Thoracic aorta (tissue), 2 donors: ENCODE results near the gene TMEM167B. TPM values are rescaled to one million over a fixed set of nuclear protein-coding genes. Genes with fewer than 3 reads are reported as not detected.
"Not testable (repeated sequence)": the region's sequence is repeated elsewhere in the genome, so short reads cannot be mapped to it uniquely, and the experiment has no call there.

Experiments
- ATAC-seq: fragments of 150-250 bp; one replicate; pipeline ENCODE4 v1.8.0; 2017; ENCODE audit warnings: low read depth; ENCODE audit not compliant: insufficient number of reproducible peaks, low FRiP score
- DNase-seq: peaks from one replicate; pipeline ENCODE4 v3.0.0-alpha.2; 2020; ENCODE audit warnings: low spot score
- H3K27ac ChIP-seq, 2 donors: fragments of 200-600 bp; sonication (generic); 1 replicate in 1 of 2; 2 replicates in 1 of 2; pipeline ENCODE4 v1.5.1; 2016; ENCODE audit warnings: mild to moderate bottlenecking in 2 of 2, moderate library complexity in 2 of 2
- H3K27me3 ChIP-seq: fragments of 200-600 bp; sonication (generic); replicated peaks from 2 replicates; pipeline ENCODE4 v1.6.0; 2016; ENCODE audit warnings: mild to moderate bottlenecking; ENCODE audit not compliant: insufficient read depth
- H3K36me3 ChIP-seq: fragments of 200-600 bp; sonication (generic); one replicate; pipeline ENCODE4 v1.5.1; 2016
- H3K4me1 ChIP-seq, 2 donors: fragments of 200-600 bp; sonication (generic); 1 replicate in 1 of 2; 2 replicates in 1 of 2; pipeline versions ENCODE4 v1.5.1 to v1.6.0; 2016; ENCODE audit warnings: low read depth in 2 of 2, mild to moderate bottlenecking in 1 of 2; ENCODE audit not compliant: control insufficient read depth in 1 of 2
- H3K4me3 ChIP-seq: fragments of 200-600 bp; sonication (generic); 2 replicates; pipeline ENCODE4 v1.5.1; 2016; ENCODE audit warnings: mild to moderate bottlenecking
- H3K9me3 ChIP-seq: fragments of 200-600 bp; sonication (generic); 2 replicates; pipeline ENCODE4 v1.5.1; 2016
- CTCF ChIP-seq: fragments of 200-600 bp; sonication (generic); IDR thresholded peaks from one replicate; pipeline ENCODE4 v1.5.1; 2019; ENCODE audit warnings: antibody characterized with exemption
- total RNA-seq, 2 donors: library from RNA; depleted of rRNA; stranded (reverse); fragments of >200 nt; gene quantifications; one replicate each; pipeline versions ENCODE4 v1.1.0 to v1.2.3, GENCODE V29; 2016

The TMEM167B gene
- total RNA-seq, 2 donors from 2014 or later = 25.3 to 33.2 TPM

- Histone ChIP-seq H3K4me3 (no peak overlapping the region), H3K27me3 (no peaks in the 10 kb centered on the region), H3K27ac (no peak overlapping the region), H3K36me3 (no peaks in the 10 kb centered on the region), H3K9me3 (no peaks in the 10 kb centered on the region), H3K4me1 (no peaks in the 10 kb centered on the region)
- ATAC-seq (no peak), DNase-seq (no peak)
- no peak for TF ChIP-seq CTCF
These were observed 43.9 kb upstream of the TMEM167B start for GRCh38 chr1:109046671-109047070.

DNA sequence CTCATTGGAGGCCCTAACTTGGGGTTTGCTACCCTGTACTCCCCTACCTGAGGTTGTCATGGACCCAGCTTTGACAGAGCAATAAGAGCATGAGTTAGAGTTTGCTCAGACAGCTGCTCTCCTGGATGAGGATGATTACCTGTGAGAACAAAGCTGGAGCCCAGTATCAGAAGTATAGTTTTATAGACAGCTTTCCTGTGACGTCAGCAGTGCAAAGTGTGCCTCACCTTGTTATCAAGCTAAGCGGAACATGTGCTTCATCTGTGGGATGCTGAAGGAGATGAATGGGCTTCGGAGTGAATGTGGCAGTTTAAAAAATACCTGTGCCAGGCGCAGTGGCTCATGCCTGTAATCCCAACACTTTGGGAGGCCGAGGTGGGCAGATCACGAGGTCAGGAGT lies 43.2 kb upstream of the TMEM167B start:
- DNase-seq (no peak), ATAC-seq (no peak)
- H3K4me1 ChIP-seq = no peaks in the 10 kb centered on the region
- no peaks in the 10 kb centered on the region for H3K27me3 ChIP-seq
- no peaks in the 10 kb centered on the region for H3K9me3 ChIP-seq
- TF ChIP-seq CTCF = no peak
- H3K36me3 ChIP-seq = no peaks in the 10 kb centered on the region
- H3K4me3 ChIP-seq = no peak overlapping the region
- H3K27ac ChIP-seq = no peak overlapping the region

DNA sequence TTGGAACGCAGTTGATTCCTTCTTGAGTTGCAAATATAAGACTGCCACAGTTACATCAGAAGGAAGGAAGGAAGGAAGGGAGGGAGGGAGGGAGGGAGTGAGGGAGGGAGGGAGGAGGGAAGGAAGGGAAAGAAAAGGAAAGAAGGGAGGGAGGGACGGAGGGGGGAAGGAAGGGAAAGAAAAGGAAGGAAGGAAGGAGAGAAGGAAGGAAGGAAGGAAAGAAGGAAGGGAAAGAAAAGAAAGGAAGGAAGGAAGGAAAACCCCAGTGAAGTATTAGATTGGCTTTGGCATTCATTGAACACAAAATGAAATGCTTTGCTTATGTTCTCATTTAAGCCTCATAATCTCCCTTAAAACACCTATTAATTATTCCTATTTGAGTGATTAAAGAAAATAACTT lies 42.2 kb upstream of the TMEM167B start:
- no peak for ATAC-seq
- no peaks in the 10 kb centered on the region for H3K9me3 ChIP-seq
- no peaks in the 10 kb centered on the region for H3K36me3 ChIP-seq

DNA sequence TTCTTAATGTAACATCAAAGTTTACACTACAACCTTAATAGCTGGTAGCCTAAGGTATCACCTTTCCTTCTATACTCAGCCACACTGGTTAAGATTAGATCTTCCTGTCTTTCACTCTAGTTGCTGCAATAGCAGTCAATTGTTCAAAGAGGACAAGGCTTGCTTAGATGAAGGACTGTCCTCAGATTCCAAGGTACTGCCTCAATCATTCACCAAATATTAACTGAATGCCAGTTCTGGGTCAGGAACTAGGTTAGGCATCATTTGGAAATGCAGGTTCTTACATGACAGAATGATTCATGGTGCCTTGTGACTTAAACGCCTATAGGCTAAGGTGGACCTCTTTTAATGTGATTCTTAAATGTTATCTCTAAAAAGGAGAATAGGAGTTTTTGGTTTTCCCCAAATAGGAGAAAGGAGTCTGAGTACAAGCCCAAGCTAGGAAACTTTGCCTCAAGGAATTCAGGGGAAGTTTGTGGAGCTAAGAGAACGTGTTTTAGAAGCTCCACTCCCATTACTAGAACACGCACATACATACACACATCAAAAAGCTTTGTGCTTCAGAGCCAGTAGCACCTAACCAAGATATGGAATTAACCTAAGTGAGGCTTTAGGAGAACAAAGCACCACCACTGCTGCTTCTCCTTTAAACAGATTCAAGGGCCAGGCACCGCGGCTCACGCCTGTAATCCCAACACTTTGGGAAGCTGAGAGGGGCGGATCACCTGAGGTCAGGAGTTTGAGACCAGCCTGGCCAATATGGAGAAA lies 40.2 kb upstream of the TMEM167B start:
- DNase-seq = no peak
- Histone ChIP-seq H3K9me3 (no peaks in the 10 kb centered on the region), H3K4me3 (no peak overlapping the region), H3K36me3 (no peaks in the 10 kb centered on the region), H3K27ac (no peak overlapping the region), H3K27me3 (no peaks in the 10 kb centered on the region), H3K4me1 (no peaks in the 10 kb centered on the region)
- ATAC-seq = no peak
- no peak for TF ChIP-seq CTCF

More for the DNA sequence above, 42.2 kb upstream of the TMEM167B start:
- TF ChIP-seq CTCF = no peak
- no peak overlapping the region for H3K4me3 ChIP-seq
- no peaks in the 10 kb centered on the region for H3K27me3 ChIP-seq
- H3K4me1 ChIP-seq = no peaks in the 10 kb centered on the region
- H3K27ac ChIP-seq = no peak overlapping the region
- no peak for DNase-seq

DNA sequence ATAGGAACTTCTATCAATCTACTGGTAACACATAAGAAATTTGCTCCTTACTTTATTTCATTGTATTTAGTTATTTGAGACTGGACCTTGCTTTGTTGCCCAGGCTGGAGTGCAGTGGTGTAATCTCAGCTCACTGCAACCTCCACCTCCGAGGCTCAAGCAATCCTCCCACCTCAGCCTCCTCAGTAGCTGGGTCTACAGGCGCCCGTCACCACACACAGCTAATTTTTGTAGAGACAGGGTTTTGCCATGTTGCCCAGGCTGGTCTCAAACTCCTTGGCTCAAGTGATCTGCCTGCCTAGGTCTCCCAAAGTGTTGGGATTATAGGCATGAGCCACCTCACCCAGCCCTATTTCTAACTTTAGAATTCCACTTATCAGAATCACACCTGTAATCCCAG lies 38.4 kb upstream of the TMEM167B start:
- not testable (repeated sequence) for H3K36me3 ChIP-seq, H3K27ac ChIP-seq, H3K9me3 ChIP-seq, H3K27me3 ChIP-seq, H3K4me1 ChIP-seq, DNase-seq, ATAC-seq, H3K4me3 ChIP-seq

DNA sequence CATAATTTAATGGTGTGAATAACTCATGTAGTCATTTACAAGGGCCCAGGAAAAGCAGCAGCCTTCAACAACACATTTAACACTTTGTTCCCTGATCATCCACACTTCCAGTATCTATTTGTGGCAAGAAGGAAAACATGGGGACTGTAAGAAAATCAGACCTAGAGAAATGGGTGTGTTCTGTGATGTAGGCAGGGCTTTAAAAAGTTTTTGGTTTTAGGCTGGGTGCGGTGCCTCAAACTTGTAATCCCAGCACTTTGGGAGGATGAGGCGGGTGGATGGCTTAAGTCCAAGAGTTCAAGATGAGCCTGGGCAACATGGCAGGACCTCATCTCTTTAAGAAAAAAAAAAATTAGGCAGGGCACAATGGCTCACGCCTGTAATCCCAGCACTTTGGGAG lies 34.5 kb upstream of the TMEM167B start:
- no peak for DNase-seq
- H3K27me3 ChIP-seq = no peaks in the 10 kb centered on the region
- no peaks in the 10 kb centered on the region for H3K9me3 ChIP-seq
- ATAC-seq = no peak
- no peak overlapping the region for H3K4me3 ChIP-seq
- H3K27ac ChIP-seq = no peak overlapping the region
- no peak for TF ChIP-seq CTCF
- no peaks in the 10 kb centered on the region for H3K36me3 ChIP-seq
- no peaks in the 10 kb centered on the region for H3K4me1 ChIP-seq
